ENCODE data around the gene DENND1B.

DNA sequence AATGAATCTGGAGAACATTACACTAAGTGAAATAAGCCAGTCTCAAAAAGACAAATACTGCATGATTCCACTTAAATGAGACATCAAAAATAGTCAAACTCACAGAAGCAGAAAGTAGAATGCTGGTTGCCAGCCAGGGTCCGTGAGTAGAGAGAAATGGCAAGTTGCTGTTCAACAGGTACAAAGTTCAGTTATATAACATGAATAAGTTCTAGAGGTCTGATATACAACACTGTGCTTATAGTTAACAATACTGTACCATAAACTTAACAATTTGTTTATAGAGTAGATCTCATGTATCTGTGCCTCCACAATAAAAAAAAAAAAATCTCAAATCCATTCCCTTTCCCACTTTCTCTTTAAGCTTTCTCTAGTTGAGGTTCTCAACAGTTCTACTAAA is 83.5 kb downstream of the DENND1B start:
- TF ChIP-seq CTCF (IDR thresholded peaks at IDR 0.05; ENCODE audit: control extremely low read depth in 1 of 3, insufficient read depth in 1 of 3, low read depth in 1 of 3, low read length in 3 of 3) (no peak), KDM5A (IDR thresholded peaks at IDR 0.05; ENCODE audit: low read length) (no peak), CHD1 (IDR thresholded peaks at IDR 0.05; ENCODE audit: low read depth, low read length) (no peak), SRF (IDR thresholded peaks at IDR 0.05; ENCODE audit: low read depth, low read length) (no peak), USF2 (IDR thresholded peaks at IDR 0.05; ENCODE audit: low read length) (no peak), JUN (IDR thresholded peaks at IDR 0.05; ENCODE audit: low read depth, low read length) (no peak)

Measured in H1 (cell line).